ENCODE results near the gene NMRK2.
"Not testable (repeated sequence)": the region's sequence is repeated elsewhere in the genome, so short reads cannot be mapped to it uniquely, and the experiment has no call there.

- not testable (repeated sequence) for TF ChIP-seq POLR2AphosphoS5 (IDR thresholded peaks at IDR 0.05; ENCODE audit: borderline replicate concordance, low read depth, low read length); EZH2 (IDR thresholded peaks at IDR 0.05)
Measured at GRCh38 chr19:3894959-3895358, 37.9 kb upstream of the NMRK2 start.
